ENCODE data around the gene TUBGCP2.

TUBGCP2 gene

DNA sequence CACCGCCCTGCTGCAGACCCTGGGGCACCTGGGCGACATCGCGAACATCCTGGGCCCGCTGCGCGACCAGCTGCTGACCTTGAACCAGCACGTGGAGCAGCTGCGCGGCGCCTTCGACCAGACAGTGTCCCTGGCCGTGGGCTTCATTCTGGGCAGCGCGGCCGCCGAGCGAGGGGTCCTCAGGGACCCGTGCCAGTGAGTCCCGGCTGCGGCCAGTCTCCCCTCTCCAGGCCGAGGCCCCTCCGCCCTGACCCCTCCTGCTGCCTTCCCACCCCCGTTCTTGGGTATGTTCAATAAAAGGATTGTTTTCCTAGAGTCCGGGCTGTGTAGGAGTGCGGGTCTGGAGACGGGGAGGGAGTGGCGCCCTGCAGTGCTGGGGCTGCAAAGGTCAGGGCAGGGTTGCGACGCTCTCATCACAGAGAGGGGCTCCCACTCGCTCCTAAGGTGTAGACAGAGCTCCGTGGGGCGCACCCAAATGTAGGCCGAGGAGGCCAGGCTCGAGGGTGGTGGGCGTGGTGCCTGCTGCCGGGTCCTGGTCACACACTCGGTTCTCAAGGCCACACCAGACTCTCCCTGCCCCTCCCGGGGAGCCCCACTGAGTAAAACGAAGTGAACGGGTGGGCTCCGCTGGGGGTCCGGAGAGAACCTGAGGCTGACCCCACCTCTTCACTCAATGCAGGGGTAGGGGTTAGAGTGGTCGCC, 77.3 kb downstream of the TUBGCP2 start:
- no peak overlapping the region for H3K27ac ChIP-seq
- peaks cover 60% of the 10 kb centered on the region for H3K27me3 ChIP-seq (replicated peaks)
- no peak overlapping the region for H3K4me3 ChIP-seq (ENCODE audit: low read depth, low read length)
- TF ChIP-seq, protein P1, sequence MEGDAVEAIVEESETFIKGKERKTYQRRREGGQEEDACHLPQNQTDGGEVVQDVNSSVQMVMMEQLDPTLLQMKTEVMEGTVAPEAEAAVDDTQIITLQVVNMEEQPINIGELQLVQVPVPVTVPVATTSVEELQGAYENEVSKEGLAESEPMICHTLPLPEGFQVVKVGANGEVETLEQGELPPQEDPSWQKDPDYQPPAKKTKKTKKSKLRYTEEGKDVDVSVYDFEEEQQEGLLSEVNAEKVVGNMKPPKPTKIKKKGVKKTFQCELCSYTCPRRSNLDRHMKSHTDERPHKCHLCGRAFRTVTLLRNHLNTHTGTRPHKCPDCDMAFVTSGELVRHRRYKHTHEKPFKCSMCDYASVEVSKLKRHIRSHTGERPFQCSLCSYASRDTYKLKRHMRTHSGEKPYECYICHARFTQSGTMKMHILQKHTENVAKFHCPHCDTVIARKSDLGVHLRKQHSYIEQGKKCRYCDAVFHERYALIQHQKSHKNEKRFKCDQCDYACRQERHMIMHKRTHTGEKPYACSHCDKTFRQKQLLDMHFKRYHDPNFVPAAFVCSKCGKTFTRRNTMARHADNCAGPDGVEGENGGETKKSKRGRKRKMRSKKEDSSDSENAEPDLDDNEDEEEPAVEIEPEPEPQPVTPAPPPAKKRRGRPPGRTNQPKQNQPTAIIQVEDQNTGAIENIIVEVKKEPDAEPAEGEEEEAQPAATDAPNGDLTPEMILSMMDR (IDR thresholded peaks at IDR 0.05; ENCODE audit: low read depth, low read length, missing control alignments) = no peak
- no peaks in the 10 kb centered on the region for H3K36me3 ChIP-seq (replicated peaks)
- no peak for DNase-seq
- in situ Hi-C loops (cut with HindIII; ENCODE audit: low pct_ligation_motif_present, low sequenced_read_pairs) = no loop called here

DNA sequence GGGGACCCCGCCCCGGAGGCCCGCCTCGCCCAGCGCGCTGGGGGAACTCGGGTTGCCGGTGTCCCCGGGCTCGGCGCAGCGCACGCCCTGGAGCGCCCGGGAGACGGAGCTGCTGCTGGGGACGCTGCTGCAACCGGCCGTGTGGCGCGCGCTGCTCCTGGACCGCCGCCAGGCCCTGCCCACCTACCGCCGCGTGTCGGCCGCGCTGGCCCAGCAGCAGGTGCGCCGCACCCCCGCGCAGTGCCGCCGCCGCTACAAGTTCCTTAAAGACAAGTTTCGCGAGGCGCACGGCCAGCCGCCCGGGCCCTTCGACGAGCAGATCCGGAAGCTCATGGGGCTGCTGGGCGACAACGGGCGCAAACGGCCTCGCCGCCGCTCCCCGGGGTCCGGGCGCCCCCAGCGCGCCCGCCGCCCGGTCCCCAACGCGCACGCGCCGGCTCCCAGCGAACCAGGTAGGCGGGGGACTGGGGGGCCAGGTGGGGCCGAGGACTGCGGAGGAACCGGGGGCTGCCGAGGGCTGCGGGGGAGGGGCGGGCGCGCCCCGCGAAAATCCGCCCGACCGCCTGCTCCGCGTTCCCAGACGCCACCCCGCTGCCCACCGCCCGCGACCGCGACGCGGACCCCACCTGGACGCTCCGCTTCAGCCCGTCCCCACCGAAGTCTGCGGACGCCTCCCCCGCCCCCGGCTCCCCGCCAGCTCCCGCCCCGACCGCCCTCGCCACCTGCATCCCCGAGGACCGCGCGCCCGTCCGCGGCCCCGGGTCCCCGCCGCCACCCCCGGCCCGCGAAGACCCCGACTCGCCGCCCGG, 78.1 kb downstream of the TUBGCP2 start:
- in situ Hi-C loops (cut with HindIII; ENCODE audit: low pct_ligation_motif_present, low sequenced_read_pairs) = no loop called here
- TF ChIP-seq, protein P1 (IDR thresholded peaks at IDR 0.05; ENCODE audit: low read depth, low read length, missing control alignments) = no peak
- Histone ChIP-seq H3K27me3 (replicated peaks) (peaks cover 53% of the 10 kb centered on the region), H3K27ac (no peak overlapping the region), H3K4me3 (ENCODE audit: low read depth, low read length) (no peak overlapping the region), H3K36me3 (replicated peaks) (no peaks in the 10 kb centered on the region)
- DNase-seq = no peak

DNA sequence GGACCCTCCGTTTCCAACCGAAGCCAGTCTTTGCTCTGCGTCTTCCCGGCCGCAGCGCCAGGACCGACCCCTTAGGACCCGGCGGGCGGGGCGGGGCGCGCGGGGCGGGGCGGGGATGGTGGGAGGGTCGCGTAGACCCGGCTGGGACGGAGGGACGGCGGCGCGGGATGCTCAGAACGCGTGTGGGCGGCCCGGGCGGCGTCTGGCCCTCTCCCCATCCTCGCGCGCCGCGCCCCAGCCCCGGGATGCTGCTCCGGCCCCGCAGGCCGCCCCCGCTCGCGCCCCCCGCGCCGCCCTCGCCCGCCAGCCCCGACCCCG, 78.7 kb downstream of the TUBGCP2 start, which contains the start of gene UTF1:
UTF1 (plus strand) TSS at position 174 of the 318 bp plus-strand sequence; CDS start at position 246, 72 bp downstream.
- H3K27ac ChIP-seq = no peak within 1 kb of the TSS
- no peak within 1 kb of the TSS for H3K4me3 ChIP-seq (ENCODE audit: low read depth, low read length)
- DNase-seq = no peak
- H3K27me3 ChIP-seq (replicated peaks) = peaks cover 47% of the 10 kb centered on the region
- TF ChIP-seq, protein P1 (IDR thresholded peaks at IDR 0.05; ENCODE audit: low read depth, low read length, missing control alignments) = no peak
- no peaks in the 10 kb centered on the region for H3K36me3 ChIP-seq (replicated peaks)
- in situ Hi-C loops (cut with HindIII; ENCODE audit: low pct_ligation_motif_present, low sequenced_read_pairs) = no loop called here

DNA sequence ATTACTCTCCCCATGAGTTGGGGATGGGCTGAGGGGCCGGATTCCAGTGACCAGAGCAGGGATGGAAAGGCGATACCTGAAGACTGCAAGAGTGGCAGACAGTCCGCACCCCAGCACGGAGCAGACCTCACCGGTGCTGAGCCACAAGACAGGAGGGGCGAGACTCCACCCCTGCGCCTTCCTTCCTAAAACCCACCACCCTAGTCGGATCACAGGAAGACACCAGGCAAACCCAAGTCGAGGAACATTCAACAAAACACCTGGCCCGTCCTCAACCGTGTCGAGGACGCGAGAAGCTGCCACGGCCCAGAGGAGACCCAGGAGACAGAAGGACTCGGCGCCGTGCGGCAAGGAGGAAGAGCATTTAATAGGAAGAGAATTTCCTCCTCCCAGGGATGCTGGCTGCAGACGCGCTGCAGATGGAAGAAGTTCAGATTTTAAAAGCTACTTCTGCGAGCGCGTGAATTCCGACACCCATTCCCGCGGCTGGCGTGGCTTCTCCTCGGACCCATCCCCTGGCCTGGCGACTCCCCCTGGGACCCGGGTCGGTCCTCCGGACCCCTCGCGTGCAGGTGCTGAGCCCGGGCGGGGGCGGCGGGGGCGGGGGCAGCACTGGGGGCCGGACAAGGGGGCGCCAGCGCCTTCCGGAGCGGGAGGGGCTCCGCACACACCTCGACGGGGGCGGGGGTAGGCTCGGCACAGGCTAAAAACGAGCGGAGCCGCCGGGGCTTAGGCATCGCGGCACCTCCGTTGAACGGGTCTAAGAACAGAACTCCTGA, 79.2 kb downstream of the TUBGCP2 start:
- TF ChIP-seq, protein P1 (IDR thresholded peaks at IDR 0.05; ENCODE audit: low read depth, low read length, missing control alignments) = no peak
- peaks cover 47% of the 10 kb centered on the region for H3K27me3 ChIP-seq (replicated peaks)
- H3K4me3 ChIP-seq (ENCODE audit: low read depth, low read length) = no peak overlapping the region
- no peak for DNase-seq
- in situ Hi-C loops (cut with HindIII; ENCODE audit: low pct_ligation_motif_present, low sequenced_read_pairs) = no loop called here
- H3K27ac ChIP-seq = no peak overlapping the region
- H3K36me3 ChIP-seq (replicated peaks) = no peaks in the 10 kb centered on the region

Data from brain microvascular endothelial cell (primary cell).